ENCODE measurements around the gene RPL35. TPM values are rescaled to one million over a fixed set of nuclear protein-coding genes. Genes with fewer than 3 reads are reported as not detected.

The RPL35 gene
- total RNA-seq, 4 donors from 2014 or later = 1,231 to 2,313 (median 2,047) TPM

DNA sequence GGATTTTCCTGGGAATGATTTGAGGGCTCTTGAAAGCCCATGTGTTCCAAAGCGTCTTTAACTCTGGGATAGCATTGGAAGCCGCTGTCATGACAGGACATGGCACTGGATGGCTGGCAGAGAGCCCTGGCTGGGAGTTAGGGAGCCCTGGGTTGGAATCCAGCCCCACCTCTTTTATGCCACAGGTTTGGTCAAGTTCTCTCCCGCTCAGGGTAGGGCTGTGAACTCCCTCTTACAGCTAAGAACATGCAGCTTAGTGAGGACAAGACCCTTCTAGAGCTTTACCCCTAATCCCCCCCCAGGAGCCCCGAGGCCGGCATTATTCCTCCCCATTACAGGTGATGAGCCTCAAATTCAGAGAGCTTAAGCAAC, 47.6 kb downstream of the RPL35 start:
- peaks cover 0 to 20% of the 10 kb centered on the region in 2 donors for H3K4me1 ChIP-seq
- peaks cover 10% of the 10 kb centered on the region in 2 donors for H3K36me3 ChIP-seq
- H3K9me3 ChIP-seq = no peaks in the 10 kb centered on the region
- DNase-seq = no peak
- no peak overlapping the region for H3K4me3 ChIP-seq (replicated peaks in 1 of 3)
- 75 to 90% methylated on average over 5 of the region's 5 CpGs for WGBS, 2 donors
- no peaks in the 10 kb centered on the region for H3K27me3 ChIP-seq
- no peak overlapping the region for H3K27ac ChIP-seq
- intact Hi-C loops (cut with DNase I) = no loop called here
- TF ChIP-seq CTCF (IDR thresholded peaks at IDR 0.05) (no peak), POLR2A (IDR thresholded peaks at IDR 0.05) (no peak)

DNA sequence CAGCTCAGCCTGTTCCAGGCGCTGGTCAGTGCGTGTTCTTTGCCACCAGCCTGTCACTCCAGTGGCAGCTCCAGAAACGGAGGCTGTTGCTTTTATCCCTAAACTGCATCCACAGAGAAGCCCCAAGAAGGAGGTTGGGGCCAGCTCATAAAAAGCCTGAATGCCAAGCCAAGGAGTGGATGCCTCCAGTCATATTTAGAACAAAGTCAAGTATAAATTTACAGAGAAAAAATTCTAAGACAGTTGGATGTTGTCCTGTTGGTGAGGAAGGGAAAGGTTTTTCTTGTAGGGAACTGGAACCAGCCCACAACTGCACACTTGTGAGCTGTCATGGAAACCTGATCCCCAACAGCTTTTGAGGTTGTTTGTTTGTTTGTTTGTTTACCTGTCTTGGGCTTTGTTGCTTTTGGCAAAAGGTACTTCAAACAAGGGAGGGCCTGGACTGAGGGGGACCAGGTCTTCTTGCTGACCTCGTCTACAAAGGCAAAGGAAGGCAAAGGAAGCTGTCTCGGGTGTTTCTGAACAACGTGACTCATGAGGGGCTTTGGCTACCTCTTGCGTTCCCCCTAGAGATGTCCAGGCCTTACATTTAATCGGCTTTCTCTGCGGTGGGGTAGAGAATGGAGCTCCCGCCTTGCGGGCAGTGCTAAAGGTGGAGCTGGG, 48.1 kb downstream of the RPL35 start:
- no peak for DNase-seq
- TF ChIP-seq CTCF (IDR thresholded peaks at IDR 0.05) = no peak
- TF ChIP-seq POLR2A (IDR thresholded peaks at IDR 0.05) = no peak
- Histone ChIP-seq H3K27ac (no peak overlapping the region), H3K4me3 (replicated peaks in 1 of 3) (no peak overlapping the region), H3K27me3 (no peaks in the 10 kb centered on the region), H3K9me3 (no peaks in the 10 kb centered on the region), H3K36me3 (peaks cover 10% of the 10 kb centered on the region in 2 donors), H3K4me1 (peaks cover 0 to 15% of the 10 kb centered on the region in 2 donors)
- intact Hi-C loops (cut with DNase I) = no loop called here
- WGBS, 2 donors = 87 to 89% methylated on average over 6 to 11 of the region's 11 CpGs

DNA sequence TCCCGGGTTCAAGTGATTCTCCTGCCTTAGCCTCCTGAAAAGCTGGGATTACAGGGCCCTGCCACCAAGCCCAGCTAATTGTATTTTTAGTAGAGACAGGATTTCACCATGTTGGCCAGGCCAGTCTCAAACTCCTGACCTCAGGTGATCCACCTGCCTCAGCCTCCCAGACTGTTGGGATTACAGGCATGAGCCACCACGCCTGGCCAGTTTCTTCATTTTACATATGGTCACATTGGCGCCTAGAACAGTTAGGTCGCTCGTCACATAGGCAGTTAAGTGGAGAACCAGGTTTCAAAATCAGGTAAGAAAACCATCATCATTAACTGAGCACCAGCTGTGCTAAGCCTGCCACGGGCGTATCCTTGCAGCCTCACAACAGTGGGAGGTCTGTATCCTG, 48.7 kb downstream of the RPL35 start:
- H3K36me3 ChIP-seq = peaks cover 10% of the 10 kb centered on the region in 2 donors
- no peak overlapping the region for H3K27ac ChIP-seq
- TF ChIP-seq CTCF (IDR thresholded peaks at IDR 0.05) = no peak
- no peak for TF ChIP-seq POLR2A (IDR thresholded peaks at IDR 0.05)
- intact Hi-C loops (cut with DNase I) = no loop called here
- DNase-seq = no peak
- no peaks in the 10 kb centered on the region for H3K27me3 ChIP-seq
- WGBS, 2 donors = 94 to 95% methylated on average over 5 to 7 of the region's 7 CpGs
- H3K4me3 ChIP-seq (replicated peaks in 1 of 3) = no peak overlapping the region
- H3K9me3 ChIP-seq = no peaks in the 10 kb centered on the region
- peaks cover 0 to 13% of the 10 kb centered on the region in 2 donors for H3K4me1 ChIP-seq

GRCh38 chr9:124812441-124812876, 49.3 kb downstream of the RPL35 start:
- Histone ChIP-seq H3K36me3 (peaks cover 10% of the 10 kb centered on the region in 2 donors), H3K9me3 (no peaks in the 10 kb centered on the region), H3K27ac (no peak overlapping the region), H3K4me1 (peaks cover 0 to 13% of the 10 kb centered on the region in 2 donors), H3K27me3 (no peaks in the 10 kb centered on the region), H3K4me3 (replicated peaks in 1 of 3) (no peak overlapping the region)
- WGBS, 2 donors = 64 to 66% methylated on average over 6 of the region's 6 CpGs
- no peak for DNase-seq
- TF ChIP-seq POLR2A (IDR thresholded peaks at IDR 0.05) = no peak
- no peak for TF ChIP-seq CTCF (IDR thresholded peaks at IDR 0.05)
- intact Hi-C loops (cut with DNase I) = no loop called here

GRCh38 chr9:124810663-124811355, 50.9 kb downstream of the RPL35 start:
- H3K4me1 ChIP-seq = peaks cover 0 to 13% of the 10 kb centered on the region in 2 donors
- no peak for DNase-seq
- no peak for TF ChIP-seq POLR2A (IDR thresholded peaks at IDR 0.05)
- TF ChIP-seq CTCF (IDR thresholded peaks at IDR 0.05) = no peak
- no peaks in the 10 kb centered on the region for H3K9me3 ChIP-seq
- peaks cover 10% of the 10 kb centered on the region in 2 donors for H3K36me3 ChIP-seq
- peak overlapping the region in 1 of 3 donors; percentile 18 for H3K27ac ChIP-seq
- H3K4me3 ChIP-seq (replicated peaks in 1 of 3) = no peak overlapping the region
- intact Hi-C loops (cut with DNase I) = no loop called here
- WGBS, 2 donors = 70 to 75% methylated on average over 12 of the region's 12 CpGs
- no peaks in the 10 kb centered on the region for H3K27me3 ChIP-seq
